HepG2 (cell line): Measurements from ENCODE around the gene SAMD8. TPM values are rescaled to one million over a fixed set of nuclear protein-coding genes. Genes with fewer than 3 reads are reported as not detected.

Experiments used
- ATAC-seq: fragments of 200-7000 bp; cut with Tn5 transposase; 3 replicates; pipeline ENCODE4 v1.9.1; 2020; ENCODE audit warnings: mild to moderate bottlenecking, moderate library complexity
- BruUV-seq: library from RNA; stranded (reverse); fragments of 400-500 nt; replicated peaks from 2 replicates; lab custom pipeline; 2021; lab: Mats Ljungman, UMichigan
- CTCF ChIA-PET: fragments of 300-600 bp; formaldehyde crosslinking; extraction: SDS; loops from one replicate; lab custom pipeline; 2021; ENCODE audit warnings: low total read pairs, inconsistent platforms, low intra/inter-chr PET ratio; lab: Yijun Ruan, JAX
- POLR2A ChIA-PET: fragments of 350-600 bp; sonication (Branson Sonifier 250); formaldehyde crosslinking; loops from one replicate; lab custom pipeline; 2020; ENCODE audit warnings: antibody characterized with exemption, inconsistent platforms; lab: Yijun Ruan, JAX
- DNase-seq: peaks from one replicate; pipeline ENCODE4 v3.0.0-alpha.2; 2015; ENCODE audit warnings: low spot score
- FAIRE-seq: peaks from 3 replicates; lab custom pipeline; 2011; peaks lifted over from hg19 to GRCh38; lab: Jason Lieb, UNC
- H2AFZ ChIP-seq: one replicate; pipeline ENCODE4 v1.6.1; 2011; ENCODE audit warnings: low read length, inconsistent platforms
- H3K27ac ChIP-seq: fragments of 300-600 bp; 3 replicates; pipeline ENCODE4 v1.8.0; 2011; ENCODE audit warnings: mixed run types, mild to moderate bottlenecking, mixed read lengths, low read length, inconsistent platforms; ENCODE audit not compliant: insufficient read depth; ENCODE audit errors: extremely low read length
- H3K27me3 ChIP-seq, 2 experiments: fragments of 200-600 bp in 1 of 2; 2 replicates in 1 of 2; 3 replicates in 1 of 2; pipeline versions ENCODE4 v1.6.0 to v1.8.0; 2011; ENCODE audit warnings: low read length in 2 of 2, mild to moderate bottlenecking in 2 of 2, moderate library complexity in 2 of 2, inconsistent platforms in 1 of 2; ENCODE audit not compliant: insufficient read depth in 2 of 2, control insufficient read depth in 1 of 2
- H3K36me3 ChIP-seq, 2 experiments: fragments of 200-600 bp in 1 of 2; replicated peaks in 1 of 2; 2 replicates in 1 of 2; 3 replicates in 1 of 2; pipeline versions ENCODE4 v1.5.1 to v1.8.0; 2011; ENCODE audit warnings: low read length in 2 of 2, inconsistent platforms in 1 of 2; ENCODE audit not compliant: insufficient read depth in 2 of 2, control insufficient read depth in 1 of 2
- H3K4me1 ChIP-seq: 2 replicates; pipeline ENCODE4 v1.5.1; 2012; ENCODE audit warnings: low read length, inconsistent platforms; ENCODE audit not compliant: insufficient read depth
- H3K4me2 ChIP-seq: 2 replicates; pipeline ENCODE4 v1.6.0; 2011; ENCODE audit warnings: low read depth, low read length, inconsistent platforms
- H3K4me3 ChIP-seq, 3 experiments: fragments of 200-600 bp in 1 of 3; sonication (generic), shearing (Covaris generic) in 1 of 3; replicated peaks in 1 of 3; 2 replicates each; pipeline ENCODE4 v1.5.1; 2011 to 2016; ENCODE audit warnings: low read length in 3 of 3, inconsistent platforms in 2 of 3, low read depth in 2 of 3, mild to moderate bottlenecking in 2 of 3, control low read depth in 1 of 3, mixed read lengths in 1 of 3; ENCODE audit not compliant: insufficient read depth in 1 of 3
- H3K79me2 ChIP-seq: one replicate; pipeline ENCODE4 v1.6.1; 2011; ENCODE audit warnings: low read length, inconsistent platforms; ENCODE audit not compliant: insufficient read depth
- H3K9ac ChIP-seq: 2 replicates; pipeline ENCODE4 v1.6.0; 2011; ENCODE audit warnings: mild to moderate bottlenecking, low read depth, low read length, inconsistent platforms; ENCODE audit not compliant: insufficient read depth
- H3K9me3 ChIP-seq: 2 replicates; pipeline ENCODE4 v1.5.1; 2012; ENCODE audit warnings: mild to moderate bottlenecking, low read length
- H4K20me1 ChIP-seq: 2 replicates; pipeline ENCODE4 v1.6.0; 2011; ENCODE audit warnings: inconsistent platforms, mild to moderate bottlenecking, low read length, moderate library complexity; ENCODE audit not compliant: insufficient read depth
- AHDC1 ChIP-seq: sonication (generic); formaldehyde crosslinking; IDR thresholded peaks from 2 replicates; pipeline ENCODE4 v1.5.1; 2020; ENCODE audit warnings: mild to moderate bottlenecking, missing genetic modification reagents, borderline replicate concordance
- CBX1 ChIP-seq: IDR thresholded peaks from one replicate; pipeline ENCODE4 v1.6.1; 2016; ENCODE audit warnings: antibody characterized with exemption, low read depth
- MZF1 ChIP-seq: sonication (generic); formaldehyde crosslinking; IDR thresholded peaks from 2 replicates; pipeline ENCODE4 v1.8.1; 2023; ENCODE audit warnings: mild to moderate bottlenecking, missing genetic modification reagents, borderline replicate concordance
- SETDB1 ChIP-seq: sonication (generic); formaldehyde crosslinking; IDR thresholded peaks from 2 replicates; pipeline ENCODE4 v1.5.1; 2020; ENCODE audit warnings: missing genetic modification reagents, mild to moderate bottlenecking, borderline replicate concordance
- SUZ12 ChIP-seq: fragments of 150-350 bp; IDR thresholded peaks from 2 replicates; pipeline ENCODE4 v1.6.1; 2014; ENCODE audit warnings: low read depth, low read length
- YEATS2 ChIP-seq: sonication (generic); formaldehyde crosslinking; IDR thresholded peaks from 2 replicates; pipeline ENCODE4 v1.4.0; 2020; ENCODE audit warnings: missing genetic modification reagents, borderline replicate concordance
- ZFP62 ChIP-seq: sonication (generic); formaldehyde crosslinking; IDR thresholded peaks from 2 replicates; pipeline ENCODE4 v1.4.0; 2020; ENCODE audit warnings: missing genetic modification reagents
- ZNF557 ChIP-seq: sonication (generic); formaldehyde crosslinking; IDR thresholded peaks from 2 replicates; pipeline ENCODE4 v1.4.0; 2020; ENCODE audit warnings: missing genetic modification reagents
- ZNF740 ChIP-seq: sonication (generic); formaldehyde crosslinking; IDR thresholded peaks from 2 replicates; pipeline ENCODE4 v1.4.0; 2020; ENCODE audit warnings: missing genetic modification reagents
- WGBS: methylation state at CpG from one replicate; pipeline ENCODE4 v1.1.6; 2017; ENCODE audit warnings: low lambda C conversion rate; 5-methylcytosine and 5-hydroxymethylcytosine counted together
- in situ Hi-C: cut with HindIII; loops from 2 replicates; pipeline ENCODE4 v1.10.0; 2017; ENCODE audit warnings: low pct_unique_long_range_greater_than_20kb; ENCODE audit not compliant: extremely low pct_ligation_motif_present
- intact Hi-C: fragments of 100-400 bp; cut with micrococcal nuclease; formaldehyde crosslinking; loops from one replicate; pipeline ENCODE4 v1.10.0; 2022; ENCODE audit not compliant: unreplicated experiment
- polyA plus RNA-seq, 8 experiments: library from polyadenylated mRNA; depleted of rRNA in 3 of 8; stranded (reverse) in 7 of 8; unstranded in 1 of 8; fragments of >200 nt; fragmentation: Illumina TruSeq in 4 of 8; extraction: Trizol in 4 of 8; gene quantifications; 2 replicates each; pipeline versions ENCODE4 v1.2.1 to v1.2.3, GENCODE V29; 2011 to 2016; ENCODE audit warnings: low read depth in 4 of 8, missing spikeins in 1 of 8, mixed read lengths in 1 of 8; ENCODE audit not compliant: insufficient read depth in 1 of 8
- total RNA-seq, 5 experiments: library from RNA; depleted of rRNA; stranded (reverse); fragments of >200 nt; fragmentation: Illumina TruSeq; extraction: Trizol; gene quantifications; 2 replicates each; pipeline ENCODE4 v1.2.3, GENCODE V29; 2016; ENCODE audit warnings: low read depth in 1 of 5

The SAMD8 gene
- total and polyA plus RNA-seq, 2 of the 13 experiments (the other 11 are each of a cell fraction or from before 2014, with no cell fraction given) = 10.4 to 13.2 TPM

- no peak for DNase-seq
- Histone ChIP-seq H3K4me1 (peaks cover 7% of the 10 kb centered on the region), H3K9me3 (no peaks in the 10 kb centered on the region), H3K4me2 (no peak overlapping the region), H3K27me3 (no peaks in the 10 kb centered on the region), H2AFZ (no peak overlapping the region), H3K4me3 (no peak overlapping the region), H3K27ac (no peak overlapping the region), H3K79me2 (no peaks in the 10 kb centered on the region), H3K9ac (no peak overlapping the region), H4K20me1 (no peaks in the 10 kb centered on the region), H3K36me3 (peaks cover 3 to 22% of the 10 kb centered on the region in 2 experiments; a peak in 4 of 5 replicates)
- WGBS = 96% methylated on average over 2 of the region's 2 CpGs
- in situ Hi-C loops = no loop called here
- TF ChIP-seq YEATS2 = no peak
- TF ChIP-seq AHDC1 = no peak
- TF ChIP-seq SETDB1 (CRISPR knock-in tag) = no peak
- TF ChIP-seq CBX1 = no peak
- no peak for TF ChIP-seq MZF1 (CRISPR knock-in tag)
- no peak for TF ChIP-seq ZNF557
- no peak for TF ChIP-seq ZNF740
- TF ChIP-seq SUZ12 = no peak
- TF ChIP-seq ZFP62 (CRISPR knock-in tag) = no peak
- POLR2A ChIA-PET = no interaction called here
- no peak for ATAC-seq
- CTCF ChIA-PET = no interaction called here
- no peak for FAIRE-seq
- no TSS peak for BruUV-seq
- intact Hi-C loops = no loop called here
Observed at GRCh38 chr10:75180592-75180991, 69.1 kb downstream of the SAMD8 start.
